H1 (cell line): ENCODE measurements around the gene PPY. TPM values are rescaled to one million over a fixed set of nuclear protein-coding genes. Genes with fewer than 3 reads are reported as not detected.

Experiments
- CTCF ChIA-PET: fragments of 300-600 bp; sonication (Branson Sonifier 250); formaldehyde crosslinking; loops from one replicate; lab custom pipeline; 2021; ENCODE audit not compliant: partially characterized antibody; lab: Charles Lee
- POLR2A ChIA-PET: fragments of 300-600 bp; sonication (Branson Sonifier 250); formaldehyde crosslinking; loops from one replicate; lab custom pipeline; 2021; ENCODE audit warnings: inconsistent platforms; ENCODE audit not compliant: partially characterized antibody; lab: Charles Lee
- DNase-seq, 2 experiments: peaks; one replicate each; pipeline versions ENCODE4 v3.0.0 to v3.0.0-alpha.2; 2010 to 2022; ENCODE audit warnings: low spot score in 2 of 2, low read depth in 1 of 2, mixed read lengths in 1 of 2
- FAIRE-seq: peaks from 2 replicates; lab custom pipeline; 2011; peaks lifted over from hg19 to GRCh38; lab: Jason Lieb, UNC
- H2AFZ ChIP-seq: 2 replicates; pipeline ENCODE4 v1.8.1; 2012; ENCODE audit warnings: low read length, inconsistent platforms
- H2AK5ac ChIP-seq: 2 replicates; pipeline ENCODE4 v1.6.1; 2013; ENCODE audit warnings: low read depth, low read length
- H2BK120ac ChIP-seq: replicated peaks from 2 replicates; pipeline ENCODE3; 2013; ENCODE audit warnings: low read depth, low read length, inconsistent platforms
- H2BK12ac ChIP-seq: 2 replicates; pipeline ENCODE4 v1.6.1; 2013; ENCODE audit warnings: low read depth, low read length
- H2BK15ac ChIP-seq: 2 replicates; pipeline ENCODE4 v1.6.1; 2013; ENCODE audit warnings: low read length
- H2BK20ac ChIP-seq: 2 replicates; pipeline ENCODE4 v1.6.1; 2013; ENCODE audit warnings: low read length
- H2BK5ac ChIP-seq: 2 replicates; pipeline ENCODE4 v1.6.1; 2013; ENCODE audit warnings: low read depth, low read length
- H3K14ac ChIP-seq: 2 replicates; pipeline ENCODE4 v1.6.1; 2013; ENCODE audit warnings: inconsistent platforms; ENCODE audit not compliant: insufficient read length
- H3K18ac ChIP-seq: 2 replicates; pipeline ENCODE4 v1.6.1; 2013; ENCODE audit warnings: low read length; ENCODE audit errors: extremely low read depth
- H3K23ac ChIP-seq: 2 replicates; pipeline ENCODE4 v1.6.1; 2013; ENCODE audit warnings: inconsistent platforms; ENCODE audit not compliant: insufficient read length
- H3K23me2 ChIP-seq: 2 replicates; pipeline ENCODE4 v1.6.1; 2013; ENCODE audit warnings: low read depth, low read length
- H3K27ac ChIP-seq: 2 replicates; pipeline ENCODE4 v1.6.1; 2011; ENCODE audit warnings: low read depth, low read length, inconsistent platforms
- H3K27me3 ChIP-seq, 4 experiments: replicated peaks in 1 of 4; 1 replicate in 1 of 4; 2 replicates in 3 of 4; pipeline versions ENCODE4 v1.6.1 to v1.8.1; 2011 to 2013; ENCODE audit warnings: low read length in 3 of 4, mild to moderate bottlenecking in 3 of 4, inconsistent platforms in 2 of 4, mixed read lengths in 2 of 4, moderate library complexity in 1 of 4; ENCODE audit not compliant: control insufficient read depth in 3 of 4, insufficient read depth in 3 of 4; ENCODE audit errors: extremely low read depth in 1 of 4
- H3K36me3 ChIP-seq, 4 experiments: 2 replicates each; pipeline versions ENCODE4 v1.6.1 to v1.8.1; 2011 to 2013; ENCODE audit warnings: mild to moderate bottlenecking in 4 of 4, low read length in 3 of 4, moderate library complexity in 2 of 4, control low read depth in 1 of 4, inconsistent platforms in 1 of 4; ENCODE audit not compliant: insufficient read depth in 4 of 4, control insufficient read depth in 2 of 4
- H3K4ac ChIP-seq: replicated peaks from 2 replicates; pipeline ENCODE3; 2013; ENCODE audit warnings: low read length, low read depth, mixed read lengths, inconsistent platforms; ENCODE audit not compliant: insufficient read length
- H3K4me1 ChIP-seq, 4 experiments: replicated peaks in 1 of 4; 1 replicate in 1 of 4; 2 replicates in 3 of 4; pipeline versions ENCODE4 v1.6.1 to v1.8.1; 2011 to 2013; ENCODE audit warnings: low read length in 3 of 4, inconsistent platforms in 2 of 4, mixed read lengths in 1 of 4; ENCODE audit not compliant: insufficient read depth in 4 of 4, control insufficient read depth in 3 of 4
- H3K4me2 ChIP-seq, 2 experiments: 2 replicates each; pipeline versions ENCODE4 v1.6.1 to v1.8.1; 2011 to 2013; ENCODE audit warnings: low read depth in 2 of 2, low read length in 2 of 2, control low read depth in 1 of 2, inconsistent platforms in 1 of 2, mild to moderate bottlenecking in 1 of 2; ENCODE audit not compliant: insufficient read depth in 1 of 2
- H3K4me3 ChIP-seq, 4 experiments: fragments of 200-600, 300-600 bp in 1 of 4; sonication (generic), shearing (Covaris generic), sonication (Bioruptor Twin) in 1 of 4; 2 replicates each; pipeline versions ENCODE4 v1.5.1 to v1.8.1; 2011 to 2016; ENCODE audit warnings: low read length in 4 of 4, low read depth in 3 of 4, control low read depth in 2 of 4, inconsistent platforms in 2 of 4, mild to moderate bottlenecking in 2 of 4, mixed read lengths in 1 of 4, moderate library complexity in 1 of 4; ENCODE audit not compliant: insufficient read depth in 2 of 4; ENCODE audit errors: extremely low read depth in 1 of 4
- H3K56ac ChIP-seq: replicated peaks from 2 replicates; pipeline ENCODE3; 2013; ENCODE audit warnings: low read depth, mild to moderate bottlenecking, mixed read lengths, low read length, inconsistent platforms; ENCODE audit not compliant: insufficient read length
- H3K79me1 ChIP-seq: 2 replicates; pipeline ENCODE4 v1.6.1; 2013; ENCODE audit warnings: low read depth, low read length, control low read depth
- H3K79me2 ChIP-seq, 2 experiments: 2 replicates each; pipeline versions ENCODE4 v1.6.1 to v1.8.1; 2012 to 2013; ENCODE audit warnings: low read length in 2 of 2, mild to moderate bottlenecking in 2 of 2, inconsistent platforms in 1 of 2; ENCODE audit not compliant: insufficient read depth in 2 of 2, control insufficient read depth in 1 of 2
- H3K9ac ChIP-seq, 4 experiments: replicated peaks in 1 of 4; 1 replicate in 1 of 4; 2 replicates in 3 of 4; pipeline versions ENCODE4 v1.6.1 to v1.8.1; 2011 to 2013; ENCODE audit warnings: low read depth in 3 of 4, low read length in 3 of 4, control low read depth in 2 of 4, mild to moderate bottlenecking in 2 of 4, moderate library complexity in 2 of 4, inconsistent platforms in 1 of 4; ENCODE audit errors: extremely low read depth in 1 of 4
- H3K9me3 ChIP-seq, 2 experiments: 2 replicates each; pipeline versions ENCODE4 v1.6.1 to v1.8.1; 2012 to 2013; ENCODE audit warnings: mild to moderate bottlenecking in 2 of 2, moderate library complexity in 2 of 2, control low read depth in 1 of 2, inconsistent platforms in 1 of 2, low read depth in 1 of 2, low read length in 1 of 2, mixed read lengths in 1 of 2; ENCODE audit not compliant: insufficient read depth in 2 of 2
- H4K20me1 ChIP-seq, 2 experiments: replicated peaks in 1 of 2; 2 replicates each; pipeline versions ENCODE3 to v1.8.1; 2011 to 2013; ENCODE audit warnings: inconsistent platforms in 2 of 2, low read length in 2 of 2, mild to moderate bottlenecking in 1 of 2; ENCODE audit not compliant: insufficient read depth in 2 of 2, control insufficient read depth in 1 of 2
- H4K5ac ChIP-seq: 2 replicates; pipeline ENCODE4 v1.6.1; 2013; ENCODE audit warnings: low read length, low read depth, mixed read lengths, inconsistent platforms; ENCODE audit not compliant: insufficient read length
- H4K8ac ChIP-seq: 2 replicates; pipeline ENCODE4 v1.8.0; 2013; ENCODE audit warnings: mild to moderate bottlenecking, moderate library complexity, low read length, inconsistent platforms; ENCODE audit not compliant: insufficient read depth; ENCODE audit errors: extremely low read depth
- H4K91ac ChIP-seq: replicated peaks from 2 replicates; pipeline ENCODE3; 2013; ENCODE audit warnings: low read length, mixed read lengths, inconsistent platforms; ENCODE audit not compliant: insufficient read length
- BRCA1 ChIP-seq: IDR thresholded peaks from 2 replicates; pipeline ENCODE4 v1.6.1; 2012; ENCODE audit warnings: low read depth, low read length, improper control_type of control experiment
- CBX5 ChIP-seq: fragments of 300-800, 300-1000 bp; sonication (generic); IDR thresholded peaks from 2 replicates; pipeline ENCODE4 v1.7.1; 2016; ENCODE audit warnings: antibody characterized with exemption, low read length, low read depth
- CEBPB ChIP-seq: IDR thresholded peaks from 2 replicates; pipeline ENCODE4 v1.6.1; 2012; ENCODE audit warnings: low read depth, low read length
- CTBP2 ChIP-seq: IDR thresholded peaks from 2 replicates; pipeline ENCODE4 v1.7.0; 2011; ENCODE audit warnings: borderline replicate concordance, mild to moderate bottlenecking, moderate library complexity, mixed read lengths, low read length; ENCODE audit not compliant: insufficient read depth, insufficient read length
- JUN ChIP-seq: IDR thresholded peaks from 2 replicates; pipeline ENCODE4 v1.6.1; 2011; ENCODE audit warnings: low read depth, mild to moderate bottlenecking, improper control_type of control experiment, low read length
- KDM1A ChIP-seq: fragments of 200-600, 300-600 bp; sonication (generic); IDR thresholded peaks from 2 replicates; pipeline ENCODE4 v1.7.1; 2016; ENCODE audit warnings: mild to moderate bottlenecking, low read length, borderline replicate concordance
- KDM4A ChIP-seq: IDR thresholded peaks from one replicate; pipeline ENCODE4 v1.7.1; 2012; ENCODE audit warnings: low read depth, mild to moderate bottlenecking, moderate library complexity, low read length, inconsistent platforms; ENCODE audit not compliant: severe bottlenecking
- MAFK ChIP-seq: IDR thresholded peaks from 2 replicates; pipeline ENCODE4 v1.6.1; 2012; ENCODE audit warnings: low read depth, mild to moderate bottlenecking, improper control_type of control experiment, low read length
- SAP30 ChIP-seq: fragments of 300-600 bp; sonication (generic); IDR thresholded peaks from 2 replicates; pipeline ENCODE4 v1.7.1; 2012; ENCODE audit warnings: low read length, moderate library complexity, mild to moderate bottlenecking, inconsistent platforms; ENCODE audit not compliant: insufficient read depth, insufficient replicate concordance
- SP1 ChIP-seq: IDR thresholded peaks from 2 replicates; pipeline ENCODE4 v1.6.1; 2011; ENCODE audit warnings: low read depth, low read length
- SP4 ChIP-seq: IDR thresholded peaks from 2 replicates; pipeline ENCODE4 v1.6.1; 2012; ENCODE audit warnings: low read length, inconsistent platforms
- WGBS, 2 experiments: shearing (Covaris generic) in 1 of 2; methylation state at CpG; one replicate each; pipeline versions ENCODE4 v1.1.6 to v1.1.7; 2013 to 2015; ENCODE audit warnings: low lambda C conversion rate in 2 of 2, mixed read lengths in 2 of 2, inconsistent platforms in 1 of 2, low coverage in 1 of 2, missing lambda C conversion rate in 1 of 2; ENCODE audit not compliant: insufficient replicate concordance in 2 of 2, insufficient coverage in 1 of 2, insufficient read length in 1 of 2; ENCODE audit errors: extremely low coverage in 1 of 2, missing lambda C conversion rate in 1 of 2; 5-methylcytosine and 5-hydroxymethylcytosine counted together
- polyA plus RNA-seq, 7 experiments: library from polyadenylated mRNA; depleted of rRNA in 3 of 7; stranded (reverse) in 5 of 7; unstranded in 2 of 7; fragments of >200 nt in 5 of 7; fragments of 200-250 nt in 2 of 7; gene quantifications; 1 replicate in 5 of 7; 2 replicates in 1 of 7; 4 replicates in 1 of 7; pipeline versions ENCODE4 v1.2.1 to v1.2.3, GENCODE V29; 2011 to 2013; ENCODE audit warnings: missing spikeins in 2 of 7, mixed read lengths in 2 of 7
- total RNA-seq: library from RNA; stranded (reverse); fragmentation: NEBNext Ultra II Directional; extraction: Animal tissue kit (Norgen Biotek cat#: 25700); gene quantifications from 2 replicates; pipeline ENCODE4 v1.2.1, GENCODE V29; 2021
- TF ChIP-seq, protein P1 (sequence below): IDR thresholded peaks from 2 replicates; pipeline ENCODE4 v1.6.1; 2011; ENCODE audit warnings: low read depth, mild to moderate bottlenecking, low read length; ENCODE audit not compliant: insufficient read depth
- TF ChIP-seq, protein P2 (sequence below): IDR thresholded peaks from 2 replicates; pipeline ENCODE4 v1.6.1; 2012; ENCODE audit warnings: inconsistent platforms

The PPY gene
- total and polyA plus RNA-seq, 2 of the 8 experiments (the other 6 are each of a cell fraction or from before 2014, with no cell fraction given): 0.26 TPM; not detected in 1

DNA sequence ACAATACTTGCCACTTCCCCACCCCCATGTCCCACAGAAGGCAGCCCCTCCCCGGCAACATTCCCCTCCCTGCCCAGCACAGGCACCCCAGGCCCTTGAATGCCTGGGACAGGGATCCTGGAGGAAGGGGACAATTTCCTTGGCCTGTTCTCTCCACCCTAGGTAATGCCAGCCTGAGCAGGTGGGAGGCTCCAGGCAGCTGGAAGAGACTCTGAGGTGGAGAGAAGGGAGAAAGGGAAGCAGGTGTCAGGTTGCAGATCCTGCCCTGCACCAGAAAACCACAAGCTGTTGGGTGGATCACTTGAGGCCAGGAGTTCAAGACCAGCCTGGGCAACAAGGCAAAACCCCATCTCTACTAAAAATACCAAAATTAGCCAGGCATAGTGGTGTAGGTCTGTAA lies 43.8 kb downstream of the PPY start:
- WGBS, 2 experiments: 50% methylated on average over 1 of the region's 1 CpG; no CpG with 5 or more reads in 1 of the 2 experiments
- no peak overlapping the region for H3K4me2 ChIP-seq
- no peak overlapping the region for H2AFZ ChIP-seq
- H4K5ac ChIP-seq: no peak overlapping the region
- no peak overlapping the region for H3K18ac ChIP-seq
- peaks cover 2 to 34% (median 22%) of the 10 kb centered on the region in 4 experiments for H3K4me1 ChIP-seq
- H2AK5ac ChIP-seq: no peak overlapping the region
- DNase-seq (no peak), FAIRE-seq (no peak)
- H3K4me3 ChIP-seq: no peak overlapping the region
- H3K27ac ChIP-seq: no peak overlapping the region
- H4K91ac ChIP-seq: no peak overlapping the region
- no peak overlapping the region for H3K9ac ChIP-seq
- no peak overlapping the region for H4K8ac ChIP-seq
- H2BK120ac ChIP-seq: no peak overlapping the region
- ChIA-PET POLR2A (interaction anchor here (0.5 to 1.7 kb wide), 2 partner anchors 9 to 228 kb away, joined by 3 to 4 read pairs; partner anchors contain the start of gene MPP2), CTCF (interaction anchor here (0.5 to 25.8 kb wide), 13 partner anchors 10 to 264 kb away, joined by 3 to 403 read pairs (median 4); no protein-coding TSS in a partner anchor)
- no peak overlapping the region for H3K4ac ChIP-seq
- peaks cover 3% of the 10 kb centered on the region for H3K79me1 ChIP-seq
- peaks cover 12% of the 10 kb centered on the region for H3K23me2 ChIP-seq
- no peaks in the 10 kb centered on the region; a peak in 2 of 7 replicates for H3K27me3 ChIP-seq
- H3K9me3 ChIP-seq: no peaks in the 10 kb centered on the region
- H3K23ac ChIP-seq: no peak overlapping the region
- H3K56ac ChIP-seq: no peak overlapping the region
- peak overlapping the region; percentile 23; the same call in 1 of the 2 replicates for H2BK12ac ChIP-seq
- H4K20me1 ChIP-seq: peaks cover 2 to 3% of the 10 kb centered on the region in 2 experiments
- H2BK20ac ChIP-seq: no peak overlapping the region
- no peaks in the 10 kb centered on the region; a peak in 1 of 8 replicates for H3K36me3 ChIP-seq
- H2BK15ac ChIP-seq: no peak overlapping the region
- H3K14ac ChIP-seq: no peak overlapping the region
- 0 out of 4 replicates have a peak, but pooled peaks cover 0 to 2% of the 10 kb centered on the region in 2 experiments for H3K79me2 ChIP-seq
- no peak overlapping the region for H2BK5ac ChIP-seq
- TF ChIP-seq CBX5: no peak
- no peak for TF ChIP-seq BRCA1
- TF ChIP-seq JUN: no peak
- no peak for TF ChIP-seq SP4
- no peak for TF ChIP-seq SP1
- no peak for TF ChIP-seq MAFK
- no peak for TF ChIP-seq SAP30
- TF ChIP-seq, protein P1, sequence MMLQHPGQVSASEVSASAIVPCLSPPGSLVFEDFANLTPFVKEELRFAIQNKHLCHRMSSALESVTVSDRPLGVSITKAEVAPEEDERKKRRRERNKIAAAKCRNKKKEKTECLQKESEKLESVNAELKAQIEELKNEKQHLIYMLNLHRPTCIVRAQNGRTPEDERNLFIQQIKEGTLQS: no peak
- no peak for TF ChIP-seq CTBP2
- TF ChIP-seq, protein P2, sequence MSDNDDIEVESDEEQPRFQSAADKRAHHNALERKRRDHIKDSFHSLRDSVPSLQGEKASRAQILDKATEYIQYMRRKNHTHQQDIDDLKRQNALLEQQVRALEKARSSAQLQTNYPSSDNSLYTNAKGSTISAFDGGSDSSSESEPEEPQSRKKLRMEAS: no peak
- TF ChIP-seq KDM1A: no peak
- no peak for TF ChIP-seq KDM4A
- no peak for TF ChIP-seq CEBPB
